OCI-LY1 (cell line): ENCODE data around the gene C9orf40.

Experiments
- H2AFZ ChIP-seq: fragments of 200-600 bp; sonication (generic), shearing (Covaris generic); 2 replicates; pipeline ENCODE4 v1.6.0; 2014; ENCODE audit warnings: antibody characterized with exemption, mild to moderate bottlenecking, low read length
- H3F3A ChIP-seq: fragments of 200-600 bp; sonication (generic), shearing (Covaris generic); 2 replicates; pipeline ENCODE4 v1.6.0; 2014; ENCODE audit warnings: mild to moderate bottlenecking, antibody characterized with exemption, low read length, moderate library complexity; ENCODE audit not compliant: insufficient read depth
- H3K27ac ChIP-seq: fragments of 200-600 bp; sonication (generic); 2 replicates; pipeline ENCODE4 v1.5.1; 2014; ENCODE audit warnings: low read length, mixed run types, mild to moderate bottlenecking, low read depth; ENCODE audit not compliant: poor library complexity, severe bottlenecking
- H3K27me3 ChIP-seq: fragments of 200-600 bp; sonication (generic); 2 replicates; pipeline ENCODE4 v1.6.0; 2014; ENCODE audit warnings: antibody characterized with exemption, mild to moderate bottlenecking, low read length, moderate library complexity; ENCODE audit not compliant: insufficient read depth
- H3K36me3 ChIP-seq: fragments of 200-600 bp; sonication (generic); 2 replicates; pipeline ENCODE4 v1.6.1; 2014; ENCODE audit warnings: mild to moderate bottlenecking, antibody characterized with exemption, low read length, moderate library complexity, mixed read lengths; ENCODE audit not compliant: insufficient read depth
- H3K4me1 ChIP-seq: fragments of 200-600 bp; sonication (generic); 2 replicates; pipeline ENCODE4 v1.5.1; 2014; ENCODE audit warnings: mild to moderate bottlenecking, low read length, moderate library complexity; ENCODE audit not compliant: insufficient read depth, severe bottlenecking
- H3K4me2 ChIP-seq: fragments of 200-600 bp; sonication (generic), shearing (Covaris generic); 2 replicates; pipeline ENCODE4 v1.6.1; 2014; ENCODE audit warnings: low read length
- H3K4me3 ChIP-seq: fragments of 200-600 bp; sonication (generic); 2 replicates; pipeline ENCODE4 v1.5.1; 2014; ENCODE audit warnings: low read length, low read depth, mild to moderate bottlenecking, mixed read lengths; ENCODE audit not compliant: poor library complexity, severe bottlenecking
- H3K79me2 ChIP-seq: fragments of 200-600 bp; shearing (Covaris generic); 2 replicates; pipeline ENCODE4 v1.6.1; 2016; ENCODE audit warnings: mixed run types, low read length, mixed read lengths; ENCODE audit not compliant: insufficient read depth
- H3K9ac ChIP-seq: fragments of 200-600 bp; sonication (generic), shearing (Covaris generic); 2 replicates; pipeline ENCODE4 v1.6.1; 2014; ENCODE audit warnings: mild to moderate bottlenecking, low read length, mixed read lengths
- H3K9me2 ChIP-seq: fragments of 200-600 bp; sonication (generic), shearing (Covaris generic); 2 replicates; pipeline ENCODE4 v1.6.1; 2014; ENCODE audit warnings: low read depth, mild to moderate bottlenecking, low read length, mixed read lengths
- H3K9me3 ChIP-seq: fragments of 200-600 bp; shearing (Covaris generic); 2 replicates; pipeline ENCODE4 v1.6.1; 2014; ENCODE audit warnings: low read length, mixed read lengths
- H4K20me1 ChIP-seq: fragments of 200-600 bp; sonication (generic), shearing (Covaris generic); 2 replicates; pipeline ENCODE4 v1.6.0; 2016; ENCODE audit warnings: mild to moderate bottlenecking, low read length; ENCODE audit not compliant: insufficient read depth
- EZH2 ChIP-seq: fragments of 200-600 bp; sonication (generic), shearing (Covaris generic); IDR thresholded peaks from 2 replicates; pipeline ENCODE4 v1.8.0; 2017; ENCODE audit warnings: borderline replicate concordance, mixed run types, mild to moderate bottlenecking, antibody characterized with exemption, low read length, moderate library complexity, mixed read lengths
- TF ChIP-seq, protein P1 (sequence below): fragments of 200-600 bp; sonication (generic), shearing (Covaris generic); IDR thresholded peaks from 2 replicates; pipeline ENCODE4 v1.5.1; 2017; ENCODE audit warnings: mild to moderate bottlenecking, antibody characterized with exemption, low read length, moderate library complexity, mixed read lengths

Gene C9orf40

DNA sequence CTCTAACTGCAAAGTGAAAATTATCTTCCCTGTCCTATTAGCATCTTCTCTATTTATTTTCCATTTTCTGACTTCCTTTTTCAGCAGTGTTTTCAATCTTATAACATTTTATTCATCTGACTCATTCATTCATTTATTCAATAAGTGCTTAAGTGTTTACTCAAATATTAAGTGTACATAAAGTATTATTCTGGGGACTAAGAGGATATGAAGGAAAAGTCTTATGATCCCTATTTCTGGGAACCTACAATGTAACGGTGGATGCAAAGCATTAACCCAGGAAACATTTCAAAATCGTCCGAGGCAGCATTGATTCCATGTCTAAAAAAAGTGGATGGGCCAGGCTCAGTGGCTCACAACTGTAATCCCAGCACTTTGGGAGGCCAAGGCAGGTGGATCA is 45.6 kb downstream of the C9orf40 start:
- Histone ChIP-seq H3K36me3 (no peaks in the 10 kb centered on the region), H3K4me1 (no peaks in the 10 kb centered on the region), H4K20me1 (no peaks in the 10 kb centered on the region), H3F3A (no peaks in the 10 kb centered on the region), H3K9ac (no peak overlapping the region), H3K4me3 (no peak overlapping the region), H3K27ac (no peak overlapping the region), H3K79me2 (no peaks in the 10 kb centered on the region), H3K4me2 (no peak overlapping the region), H3K9me2 (no peaks in the 10 kb centered on the region), H3K27me3 (no peaks in the 10 kb centered on the region; the same call in 1 of the 2 replicates), H3K9me3 (no peaks in the 10 kb centered on the region), H2AFZ (no peak overlapping the region)
- TF ChIP-seq, protein P1, sequence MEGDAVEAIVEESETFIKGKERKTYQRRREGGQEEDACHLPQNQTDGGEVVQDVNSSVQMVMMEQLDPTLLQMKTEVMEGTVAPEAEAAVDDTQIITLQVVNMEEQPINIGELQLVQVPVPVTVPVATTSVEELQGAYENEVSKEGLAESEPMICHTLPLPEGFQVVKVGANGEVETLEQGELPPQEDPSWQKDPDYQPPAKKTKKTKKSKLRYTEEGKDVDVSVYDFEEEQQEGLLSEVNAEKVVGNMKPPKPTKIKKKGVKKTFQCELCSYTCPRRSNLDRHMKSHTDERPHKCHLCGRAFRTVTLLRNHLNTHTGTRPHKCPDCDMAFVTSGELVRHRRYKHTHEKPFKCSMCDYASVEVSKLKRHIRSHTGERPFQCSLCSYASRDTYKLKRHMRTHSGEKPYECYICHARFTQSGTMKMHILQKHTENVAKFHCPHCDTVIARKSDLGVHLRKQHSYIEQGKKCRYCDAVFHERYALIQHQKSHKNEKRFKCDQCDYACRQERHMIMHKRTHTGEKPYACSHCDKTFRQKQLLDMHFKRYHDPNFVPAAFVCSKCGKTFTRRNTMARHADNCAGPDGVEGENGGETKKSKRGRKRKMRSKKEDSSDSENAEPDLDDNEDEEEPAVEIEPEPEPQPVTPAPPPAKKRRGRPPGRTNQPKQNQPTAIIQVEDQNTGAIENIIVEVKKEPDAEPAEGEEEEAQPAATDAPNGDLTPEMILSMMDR, result no peak
- TF ChIP-seq EZH2, result no peak

DNA sequence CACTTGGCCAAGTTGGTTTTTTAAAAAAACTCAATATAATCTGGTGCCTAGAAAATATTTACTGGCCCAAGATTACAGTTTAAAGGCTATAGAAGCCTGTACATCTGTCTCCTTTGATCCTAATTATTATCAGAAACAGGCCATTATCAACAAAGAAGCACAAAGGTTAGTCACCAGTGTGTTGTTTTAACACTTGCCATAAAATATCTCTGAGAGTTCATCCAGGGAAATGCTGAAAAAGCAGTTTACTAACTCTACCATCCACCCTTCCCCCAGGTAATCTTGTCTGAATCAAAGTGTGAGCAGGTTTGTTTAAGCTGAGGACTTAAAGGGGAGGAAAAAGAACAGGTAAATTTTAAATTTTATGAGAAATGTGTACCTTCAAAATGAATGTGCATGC is 51.7 kb downstream of the C9orf40 start:
- TF ChIP-seq, protein P1, result no peak
- no peak for TF ChIP-seq EZH2
- Histone ChIP-seq H3K27ac (no peak overlapping the region), H3F3A (no peaks in the 10 kb centered on the region), H3K9ac (no peak overlapping the region), H3K9me2 (no peaks in the 10 kb centered on the region), H3K79me2 (no peaks in the 10 kb centered on the region), H3K36me3 (no peaks in the 10 kb centered on the region), H2AFZ (no peak overlapping the region), H3K4me1 (no peaks in the 10 kb centered on the region), H3K4me3 (no peak overlapping the region), H3K4me2 (no peak overlapping the region), H3K27me3 (no peaks in the 10 kb centered on the region; the same call in 1 of the 2 replicates), H3K9me3 (no peaks in the 10 kb centered on the region), H4K20me1 (no peaks in the 10 kb centered on the region)
